Stimulated activated naive CD4-positive, alpha-beta T cell (primary cell): ENCODE data around the gene CEND1.

Source experiments
- DNase-seq, 6 experiments: peaks; one replicate each; lab custom pipeline; 2025; lab: John Stamatoyannopoulos, UW

Gene CEND1

DNA sequence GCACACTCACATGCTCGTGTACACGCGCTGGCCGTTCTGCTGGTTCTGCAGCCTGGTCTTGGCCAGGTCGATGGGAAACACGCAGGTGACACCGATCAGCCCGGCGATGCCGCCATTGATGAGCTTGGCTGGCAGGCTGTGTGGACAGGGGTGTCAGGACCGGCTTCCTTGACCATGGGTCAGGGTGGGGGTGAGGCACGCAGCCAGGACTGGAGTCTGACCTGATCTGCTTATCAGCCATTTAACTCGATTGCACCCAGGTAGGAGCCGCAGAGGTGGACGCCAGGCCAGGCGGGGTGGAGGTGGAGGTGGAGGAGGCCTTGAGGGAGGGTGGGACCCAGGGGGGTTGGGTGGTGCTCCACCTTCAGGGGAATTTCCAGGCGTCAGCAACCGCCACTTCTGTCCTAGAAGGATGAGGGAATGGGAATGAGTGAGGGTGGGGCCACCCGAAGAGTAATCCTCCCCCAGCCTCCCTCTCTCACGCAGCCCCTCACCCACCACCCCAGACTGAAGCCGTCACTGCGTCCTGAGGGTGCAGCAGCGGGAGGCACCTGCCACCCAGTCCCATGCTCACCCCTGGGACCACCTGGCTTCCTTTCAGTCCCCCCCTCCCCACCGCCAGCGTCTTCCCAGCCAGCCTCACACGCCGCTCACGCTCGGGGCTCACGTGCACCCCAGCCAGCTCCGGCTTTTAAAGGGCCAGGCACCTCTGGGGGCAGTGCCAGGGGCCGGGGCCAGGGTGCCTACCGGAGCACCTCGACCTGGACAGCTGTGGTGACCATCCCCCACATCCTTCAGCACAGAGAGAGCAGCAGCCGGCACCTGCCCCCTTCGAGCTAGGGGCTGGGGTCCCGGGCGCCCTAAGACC is 5.1 kb upstream of the CEND1 start:
- no peak for DNase-seq

DNA sequence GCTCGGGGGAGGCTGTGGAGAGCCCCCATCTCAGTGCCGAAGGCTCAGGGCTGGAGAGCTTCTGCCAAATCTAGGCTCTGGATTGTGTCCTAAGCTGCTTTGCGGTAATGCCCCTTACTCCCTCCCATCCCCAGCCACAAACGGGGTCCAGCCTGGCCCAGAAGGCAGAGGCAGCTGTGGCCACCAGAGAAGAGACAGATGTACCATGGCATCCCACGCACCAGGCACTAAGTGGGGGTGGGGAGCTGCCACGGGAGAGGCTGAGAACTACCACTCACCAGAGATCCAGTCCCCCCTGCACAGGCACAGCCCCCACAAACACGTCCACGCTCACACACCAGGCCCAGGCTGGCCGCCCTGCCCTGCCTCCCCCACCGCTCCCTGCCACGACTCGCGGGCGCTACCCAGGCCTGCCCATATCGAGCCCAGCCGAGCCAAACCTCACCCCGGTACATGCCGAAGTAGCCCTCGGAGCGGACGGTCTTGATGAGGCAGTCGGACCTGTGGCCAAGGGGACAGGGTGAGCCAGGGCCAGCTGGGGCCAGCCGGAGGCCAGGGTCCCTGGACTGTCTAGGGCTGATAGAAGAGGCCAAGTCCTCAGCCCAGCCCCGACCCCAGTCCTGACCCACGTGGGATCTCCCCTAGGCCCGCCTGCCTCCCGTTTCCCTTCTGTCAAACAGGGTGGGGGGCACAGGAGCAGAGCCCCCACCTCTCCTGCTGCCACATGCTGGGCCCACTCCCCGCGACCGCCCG is 4.3 kb upstream of the CEND1 start:
- DNase-seq: no peak

DNA sequence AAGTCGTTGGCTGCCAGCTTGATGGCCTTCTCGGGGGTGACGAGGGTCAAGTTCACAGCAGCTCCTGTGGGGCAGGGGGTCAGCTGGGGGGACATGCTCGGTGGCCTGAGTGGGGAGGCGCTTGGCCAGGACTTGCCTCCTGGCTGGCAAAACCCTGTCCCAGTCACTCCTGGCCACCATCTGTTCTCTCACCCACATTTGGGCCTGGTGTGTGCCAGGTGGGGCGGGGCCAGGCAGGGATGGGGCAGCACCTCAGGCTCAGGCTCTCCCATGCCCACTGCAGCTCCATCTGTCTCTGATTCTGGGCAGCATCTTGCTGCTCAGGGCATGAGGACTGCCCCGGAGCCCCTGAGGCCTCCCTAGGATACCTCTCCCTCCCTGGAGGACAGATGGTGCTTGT is 3.7 kb upstream of the CEND1 start:
- no peak for DNase-seq

DNA sequence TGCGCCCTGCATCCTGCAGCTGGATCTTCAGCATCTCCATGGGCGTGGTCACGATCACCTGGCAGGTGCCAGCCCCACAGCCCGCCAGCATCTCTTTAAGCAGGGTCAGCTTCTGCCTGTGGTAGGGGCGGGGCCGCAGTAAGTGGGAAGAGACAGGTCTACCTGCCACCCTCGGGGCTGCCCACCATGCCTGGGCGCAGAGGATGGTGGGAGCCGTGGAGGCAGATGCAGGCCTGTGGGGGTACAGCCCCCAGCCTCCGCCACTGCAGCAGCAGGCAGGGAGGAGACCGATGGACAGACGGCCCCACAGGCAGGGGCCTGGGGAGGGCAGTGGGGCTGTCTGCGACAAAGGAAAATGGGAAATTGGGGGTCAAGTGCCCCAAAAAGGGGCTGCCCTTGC is 3.0 kb upstream of the CEND1 start:
- no peak for DNase-seq

DNA sequence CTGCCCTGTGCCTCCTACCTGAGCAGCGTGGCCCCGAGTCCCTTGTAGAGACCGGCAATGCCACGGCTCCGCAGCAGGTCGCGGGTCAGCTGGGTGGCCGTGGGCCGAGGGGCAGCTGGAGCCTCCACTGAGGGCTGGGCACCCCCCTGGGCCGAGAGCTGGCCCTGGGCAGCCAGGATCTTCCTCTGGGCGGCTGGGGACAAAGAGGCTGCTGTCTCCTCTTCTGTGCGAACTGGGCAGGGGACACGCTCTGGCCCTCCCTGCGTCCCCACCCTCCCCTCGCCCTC is 2.6 kb upstream of the CEND1 start:
- no peak for DNase-seq

DNA sequence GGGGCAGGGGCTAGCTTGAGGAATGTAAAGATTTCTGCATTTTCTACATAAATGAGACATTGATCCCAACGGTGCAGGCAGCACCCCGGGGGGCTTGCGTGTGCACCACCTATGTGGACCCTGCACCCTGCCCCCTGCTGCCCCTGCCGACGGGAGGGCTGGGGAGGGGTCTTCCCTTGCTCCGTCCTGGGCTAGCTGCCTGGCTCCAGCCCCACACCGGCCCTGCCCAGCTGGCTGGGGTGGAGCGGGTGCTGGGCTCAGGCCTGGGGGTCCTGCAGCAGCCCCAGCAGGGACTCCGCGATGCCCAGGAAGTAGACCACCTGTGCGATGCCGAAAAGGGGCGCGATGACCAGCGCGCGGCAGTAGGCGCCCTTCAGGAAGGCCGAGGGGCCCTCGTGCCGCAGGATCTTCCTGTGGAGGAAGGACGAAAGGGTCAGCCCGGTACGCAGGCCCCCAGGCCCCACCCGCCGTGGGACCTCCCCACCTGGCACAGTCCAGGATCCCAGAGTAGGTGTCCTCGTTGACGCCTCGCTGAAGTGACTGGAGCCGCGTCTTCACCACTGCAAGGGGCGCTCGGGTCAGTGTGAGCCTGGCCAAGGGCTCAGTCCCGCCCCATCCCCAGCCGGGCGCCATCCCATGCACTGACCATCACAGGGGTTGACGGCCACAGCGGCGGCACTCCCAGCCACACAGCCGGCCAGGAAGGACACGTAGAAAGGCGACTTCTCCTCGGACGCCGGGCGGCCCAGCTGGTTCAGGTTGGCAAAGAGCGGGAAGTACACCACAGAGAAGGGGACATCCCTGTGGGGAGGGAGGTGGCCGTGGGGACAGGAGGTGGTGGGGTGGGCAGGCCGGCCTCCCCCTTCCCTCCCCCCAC is 2.0 kb upstream of the CEND1 start:
- no peak for DNase-seq

DNA sequence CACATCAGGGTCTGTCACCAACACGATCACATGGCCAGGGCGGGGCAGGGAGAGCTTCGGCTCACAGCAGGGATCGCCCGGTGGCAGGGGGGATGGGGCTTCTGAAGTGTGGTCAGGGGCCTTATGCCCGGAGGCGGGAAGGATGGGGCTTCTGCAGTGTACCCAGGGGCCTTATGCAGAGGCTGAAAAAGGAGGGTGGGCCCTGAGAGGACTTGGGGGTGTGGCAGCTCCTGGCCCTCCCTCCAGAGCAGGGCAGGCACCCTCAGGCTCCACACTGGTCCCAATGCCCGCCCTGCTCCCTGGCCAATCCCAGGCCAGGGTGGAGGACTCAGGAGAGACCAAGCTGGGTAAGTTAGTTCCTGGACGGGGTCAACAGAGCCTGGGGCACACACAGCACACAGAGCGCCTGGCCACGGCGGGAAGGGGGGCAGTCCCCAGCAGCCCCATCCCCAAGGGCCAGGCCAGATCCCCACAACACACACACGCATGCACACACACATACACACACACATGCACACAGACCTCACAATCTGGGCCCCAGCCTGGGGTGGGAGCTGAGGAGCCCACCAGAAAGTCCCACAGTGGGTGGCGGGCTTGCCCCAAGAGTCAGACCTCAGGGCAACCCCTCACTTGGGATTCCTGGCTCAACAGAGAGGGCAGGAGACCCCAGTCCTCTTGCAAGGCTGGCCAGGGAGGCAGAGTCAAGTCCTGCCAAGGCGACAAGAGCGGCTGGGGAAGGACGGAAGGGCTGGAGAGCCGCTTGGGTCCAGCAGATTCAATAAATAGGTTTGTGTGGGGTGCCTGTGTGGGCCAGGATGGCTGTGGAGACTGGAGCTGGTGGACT is 1.1 kb upstream of the CEND1 start:
- DNase-seq: no peak

DNA sequence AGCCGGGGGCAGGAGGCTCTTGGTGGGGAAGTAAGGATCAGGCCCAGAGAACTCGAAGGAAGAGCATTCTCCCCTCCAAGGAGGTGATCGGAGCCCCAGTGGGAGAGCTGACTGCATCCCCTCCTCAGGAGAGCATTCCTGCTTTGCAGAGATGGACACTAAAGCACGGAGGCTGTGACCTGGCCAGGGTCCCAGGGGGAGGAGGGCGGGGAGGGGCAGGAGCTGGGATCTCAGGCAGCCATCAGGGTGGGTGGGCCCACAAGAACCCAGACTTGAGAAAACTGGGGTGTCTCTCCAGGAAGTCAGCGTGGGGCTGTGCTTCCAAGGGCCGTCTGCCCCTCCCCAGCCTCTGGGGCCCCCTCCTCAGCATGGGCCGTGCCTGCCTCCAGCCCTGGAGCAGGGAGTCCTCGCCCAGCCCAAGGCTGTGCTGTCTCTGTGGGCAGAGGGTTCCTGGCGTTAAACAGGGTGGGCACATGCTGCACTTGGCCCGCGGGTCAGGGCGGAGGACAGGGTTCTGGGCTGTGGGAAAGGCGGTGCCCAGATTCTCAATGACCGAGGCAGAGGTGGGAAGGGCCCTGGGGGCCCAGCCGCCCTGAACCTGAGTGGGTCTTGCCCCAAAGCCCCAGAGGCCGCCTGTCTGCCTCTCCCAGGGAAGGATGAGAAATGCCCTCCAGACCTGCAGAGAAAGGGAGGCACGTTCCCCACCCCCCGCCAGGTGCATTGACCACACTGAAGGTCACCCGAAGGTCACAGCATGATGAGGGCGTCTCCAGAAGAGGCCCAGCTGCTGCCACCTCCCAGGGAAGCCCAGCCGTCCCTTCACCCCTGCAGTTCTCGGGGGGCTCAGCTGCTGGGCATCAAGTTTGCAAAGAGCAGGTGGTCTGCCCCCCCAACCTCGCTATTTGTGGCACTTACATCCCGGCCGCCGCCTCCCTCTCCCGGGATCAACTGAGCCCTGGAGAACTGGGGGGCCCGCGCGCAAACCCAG is 643 bp downstream of the CEND1 start:
- no peak for DNase-seq

DNA sequence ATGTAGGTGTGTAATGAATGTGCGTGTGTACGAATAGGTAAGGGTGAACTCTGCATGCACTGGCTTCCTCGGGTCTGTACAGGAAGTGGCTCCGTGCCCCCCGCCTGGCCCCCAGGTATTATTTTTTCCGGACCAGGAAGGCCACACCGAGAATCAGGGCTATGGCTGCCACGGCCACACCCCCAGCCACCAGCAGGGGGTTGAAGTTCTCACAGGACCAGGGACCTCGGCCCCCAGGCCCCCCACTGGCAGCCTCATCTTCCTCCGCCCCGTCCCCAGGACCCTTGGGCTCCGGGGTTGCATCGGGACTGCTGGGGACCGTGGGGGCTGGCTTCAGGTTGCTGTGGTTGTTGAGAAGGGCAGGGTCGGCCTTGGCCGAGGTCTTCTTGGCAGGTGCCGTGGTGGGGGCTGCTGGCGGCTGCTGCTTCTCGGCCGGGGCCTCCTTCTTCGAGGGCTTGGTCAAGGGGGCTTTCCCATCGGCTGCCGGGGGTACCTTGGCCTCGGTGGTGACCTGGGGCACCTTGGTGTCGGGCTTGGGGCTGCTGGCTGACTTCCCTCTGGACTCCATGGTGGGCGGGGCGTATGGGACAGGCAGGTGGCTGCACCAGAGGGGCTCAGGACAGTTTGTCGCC is 1.8 kb downstream of the CEND1 start:
- no peak for DNase-seq

DNA sequence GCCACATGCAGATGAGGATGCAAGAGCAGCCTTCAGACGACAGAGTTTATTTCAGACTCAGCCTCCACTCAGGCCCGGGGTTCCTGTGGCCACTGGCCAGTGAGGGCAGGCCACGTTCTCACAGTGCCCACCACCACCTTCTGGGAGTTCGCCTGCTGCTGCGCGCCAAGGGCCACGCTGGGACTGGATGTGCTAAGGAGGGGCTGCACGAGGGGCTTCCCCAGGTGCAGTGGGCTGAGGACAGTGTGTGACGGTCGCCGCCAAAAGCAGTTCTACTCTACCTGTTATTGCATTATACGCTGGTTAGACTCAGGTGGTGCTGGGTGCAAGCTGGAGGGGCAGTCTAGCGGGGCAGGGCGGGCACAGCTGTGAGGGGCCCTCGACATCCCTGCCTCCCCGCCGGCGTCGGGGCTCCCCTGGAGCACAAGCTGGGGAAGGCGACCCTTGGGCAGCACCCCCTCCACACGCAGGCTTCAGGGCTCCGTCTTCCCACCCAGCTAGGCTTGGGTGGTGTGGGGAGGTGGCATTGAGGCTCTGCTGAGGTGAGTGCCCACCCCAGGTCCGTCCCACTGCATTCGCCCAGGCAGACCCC is 2.7 kb downstream of the CEND1 start:
- DNase-seq: no peak

DNA sequence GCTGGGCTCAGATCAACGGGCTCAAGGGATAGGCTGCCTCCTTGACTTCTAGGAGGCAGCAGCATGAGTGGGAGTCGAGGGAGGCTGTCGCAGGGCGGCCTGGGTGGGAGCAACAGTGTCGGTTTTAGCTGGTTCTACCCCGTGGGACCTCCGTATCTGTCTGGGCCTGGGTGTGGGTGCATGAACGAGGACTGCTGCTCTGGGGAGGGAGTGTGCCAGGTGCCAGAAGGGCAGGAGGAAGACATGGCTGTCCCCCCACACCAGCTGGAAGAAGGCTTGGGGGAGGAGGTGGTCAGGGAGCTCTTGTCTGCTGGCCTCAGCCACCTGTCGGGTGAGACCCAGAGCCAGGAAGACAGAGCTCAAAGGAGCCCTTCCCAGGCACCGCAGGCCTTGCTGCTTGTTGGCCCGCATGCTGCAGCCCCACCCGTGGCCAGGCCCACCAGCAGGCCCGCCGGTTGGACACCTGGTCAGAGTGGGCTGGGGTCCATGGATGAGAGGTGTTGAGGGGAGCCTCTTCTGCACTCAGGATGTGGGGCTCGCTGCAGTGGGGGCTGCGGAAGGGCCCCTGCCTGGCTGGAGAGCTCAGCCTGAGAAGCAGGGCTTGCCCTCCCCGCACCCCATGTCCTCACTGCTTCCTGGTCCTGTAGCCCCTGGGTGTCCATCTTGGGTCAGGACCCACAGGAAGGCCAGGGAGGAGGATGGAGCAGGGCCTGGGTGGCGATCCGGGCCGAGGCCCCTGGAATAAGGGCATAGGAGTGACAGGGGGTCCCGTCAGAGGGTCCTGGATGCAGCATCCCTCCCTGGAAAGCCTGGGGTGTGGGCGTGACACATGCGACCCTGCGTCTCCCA is 3.4 kb downstream of the CEND1 start:
- no peak for DNase-seq

DNA sequence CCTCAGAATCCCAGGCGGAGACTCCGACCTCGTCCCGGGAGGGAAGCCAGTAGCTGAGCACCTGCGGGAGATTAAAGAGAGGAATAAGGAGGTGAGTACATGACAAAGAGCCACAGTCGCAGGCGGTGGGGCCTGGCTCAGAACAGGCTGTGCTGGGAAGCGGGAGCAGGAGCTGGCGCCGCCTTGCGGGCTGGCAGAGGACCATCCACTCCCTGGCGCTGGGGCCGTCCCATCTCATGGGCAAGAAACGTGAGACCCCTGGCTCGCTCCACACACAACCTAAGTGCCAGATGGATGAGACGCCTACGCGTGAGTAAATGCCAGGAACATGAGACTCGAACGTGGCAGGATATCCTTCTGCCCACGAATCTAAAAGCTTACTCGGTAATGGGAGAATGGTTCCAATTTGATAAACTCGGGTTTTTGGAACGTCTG is 6.3 kb downstream of the CEND1 start:
- DNase-seq: peak in 1 of 6 experiments; percentile 21

DNA sequence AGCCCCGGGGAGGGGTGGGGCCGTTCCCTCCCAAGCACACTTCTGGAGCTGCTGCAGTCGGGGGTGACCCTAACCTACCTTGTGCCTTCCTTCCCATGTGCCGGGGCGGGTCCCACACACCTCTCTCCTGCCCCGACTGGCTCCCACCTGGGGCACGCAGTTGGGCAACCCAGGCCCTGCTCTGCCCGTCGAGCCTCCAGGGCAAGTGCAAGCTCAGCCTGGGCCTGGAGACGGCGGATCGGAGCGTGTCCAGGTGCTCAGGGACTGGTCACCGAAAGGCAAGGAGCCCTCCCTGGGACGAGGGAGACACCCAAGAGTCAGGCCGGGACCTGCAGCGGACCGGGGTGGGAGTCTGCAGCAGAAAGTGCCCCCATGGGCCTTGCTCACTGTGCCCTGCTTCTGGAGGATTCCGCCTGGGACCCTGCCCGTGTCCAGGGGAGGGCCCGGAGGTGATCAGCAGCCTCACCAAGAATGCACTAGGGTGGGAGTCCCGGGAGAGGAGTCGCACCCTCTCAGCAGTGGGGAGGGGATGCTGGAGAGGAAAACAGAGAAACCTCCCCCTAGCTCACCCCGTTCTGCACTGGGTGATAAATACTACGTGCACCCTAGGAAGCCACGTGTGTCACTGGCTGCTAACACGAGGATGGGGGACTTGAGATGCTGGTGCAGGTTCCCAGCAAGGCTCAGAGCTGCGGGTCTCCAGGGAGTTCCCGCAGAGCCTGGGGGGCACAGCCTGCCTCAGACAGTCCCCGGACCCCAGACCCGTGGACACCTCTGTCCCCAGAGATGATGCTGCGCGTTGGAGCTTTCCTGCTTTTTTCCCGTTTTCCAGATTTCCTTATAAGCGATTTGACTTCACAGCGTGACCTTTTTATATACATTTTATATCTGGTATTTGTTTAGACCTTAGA is 7.4 kb downstream of the CEND1 start:
- no peak for DNase-seq

DNA sequence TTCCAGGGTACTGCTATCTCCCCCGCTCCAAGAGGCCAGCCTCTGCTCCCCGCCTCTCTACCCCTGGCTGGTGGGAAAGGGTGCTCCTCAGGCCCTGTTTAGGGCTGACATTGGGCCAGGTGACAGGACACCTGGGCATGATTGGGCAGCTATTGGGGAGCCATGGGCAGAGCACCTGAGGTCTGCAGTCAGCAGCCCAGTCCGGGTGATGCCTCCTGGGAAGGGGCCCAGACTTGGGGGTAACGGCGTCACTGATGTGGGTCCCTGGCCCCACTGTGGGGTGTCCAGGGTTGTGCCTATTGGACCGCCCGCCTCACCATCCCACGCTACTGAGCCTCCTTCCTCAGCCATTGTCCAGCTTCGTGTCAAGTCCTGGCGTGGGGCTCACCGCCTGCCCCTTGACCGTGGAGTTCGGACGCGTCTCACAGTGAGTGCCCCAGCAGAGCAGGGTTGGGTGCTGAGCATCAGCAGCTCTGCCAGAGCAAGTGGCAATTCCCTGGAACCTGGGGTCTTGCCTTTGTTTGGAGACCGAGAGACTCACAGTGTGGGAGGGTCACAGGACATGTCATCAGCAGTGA is 9.8 kb downstream of the CEND1 start:
- no peak for DNase-seq

DNA sequence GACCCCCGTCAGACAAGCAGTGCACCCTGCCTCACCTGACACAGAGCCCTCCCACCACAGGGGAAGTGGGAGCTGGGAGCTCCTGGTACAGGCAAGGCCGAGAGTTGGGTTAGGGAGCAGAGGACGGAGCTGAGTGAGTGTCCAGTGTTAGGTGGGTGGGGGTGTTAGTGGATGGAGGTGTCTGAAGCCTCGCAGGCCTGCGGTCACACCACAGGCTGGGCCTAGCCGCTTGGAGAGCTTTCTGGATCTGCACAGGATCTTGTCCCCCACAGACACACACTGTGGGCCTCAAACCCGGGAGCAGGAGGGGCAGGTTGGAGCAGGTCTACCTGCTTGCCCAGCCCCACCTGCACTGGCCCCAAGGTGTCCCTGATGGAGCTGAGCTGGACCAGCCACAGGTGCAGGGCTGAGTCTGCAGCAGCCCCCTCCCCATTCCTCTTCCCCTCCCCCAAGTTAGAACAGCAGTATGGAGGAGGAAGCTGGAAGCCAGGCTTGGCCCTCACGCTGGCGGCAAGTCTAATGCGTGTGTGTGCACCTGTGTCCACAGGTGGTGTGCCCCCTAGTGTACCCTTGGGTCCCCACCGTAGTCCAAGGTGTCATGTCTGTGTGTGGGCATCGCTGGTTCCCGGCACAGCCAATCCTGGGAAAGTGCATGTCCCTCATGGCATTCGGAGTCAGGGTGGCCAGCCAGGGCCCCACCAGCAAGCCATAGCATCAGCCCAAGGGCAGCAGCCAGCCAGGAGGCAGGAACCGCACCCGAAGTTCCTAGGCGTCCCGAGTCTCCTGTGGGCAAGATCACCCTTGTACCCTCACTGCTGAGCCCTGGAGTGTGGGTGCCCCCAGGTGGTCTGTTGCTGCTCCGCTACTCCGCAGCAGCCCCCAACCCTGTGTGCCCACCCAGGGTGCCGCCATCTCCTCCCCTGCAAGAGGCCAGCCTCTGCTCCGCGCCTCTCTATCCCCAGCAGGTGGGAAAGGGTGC is 10.6 kb downstream of the CEND1 start:
- no peak for DNase-seq
